GM18873 (cell line): ENCODE measurements around the gene TAF6L.
"Not testable (repeated sequence)": the region's sequence is repeated elsewhere in the genome, so short reads cannot be mapped to it uniquely, and the experiment has no call there.

Experiments used
- ATAC-seq: cut with Tn5 transposase; IDR thresholded peaks from one replicate; pipeline ENCODE4 v1.9.1; 2021; ENCODE audit warnings: mild to moderate bottlenecking, moderate library complexity, moderate number of reproducible peaks; ENCODE audit not compliant: unreplicated experiment, low FRiP score

Gene TAF6L

GRCh38 chr11:62804310-62805075 is 33.3 kb downstream of the TAF6L start:
- peak; percentile 9 for ATAC-seq

- peak; percentile 78 for ATAC-seq
These were observed 34.1 kb downstream of the TAF6L start, which contains the start of gene NXF1 for GRCh38 chr11:62805076-62805892. TSS of gene NXF1 (minus strand) at chr11:62805440. CDS start at chr11:62805356, 84 bp downstream.

- ATAC-seq = no peak
These were observed 34.8 kb downstream of the TAF6L start for GRCh38 chr11:62805961-62806441.

- no peak for ATAC-seq
These were observed 35.5 kb downstream of the TAF6L start for GRCh38 chr11:62806611-62807121.

DNA sequence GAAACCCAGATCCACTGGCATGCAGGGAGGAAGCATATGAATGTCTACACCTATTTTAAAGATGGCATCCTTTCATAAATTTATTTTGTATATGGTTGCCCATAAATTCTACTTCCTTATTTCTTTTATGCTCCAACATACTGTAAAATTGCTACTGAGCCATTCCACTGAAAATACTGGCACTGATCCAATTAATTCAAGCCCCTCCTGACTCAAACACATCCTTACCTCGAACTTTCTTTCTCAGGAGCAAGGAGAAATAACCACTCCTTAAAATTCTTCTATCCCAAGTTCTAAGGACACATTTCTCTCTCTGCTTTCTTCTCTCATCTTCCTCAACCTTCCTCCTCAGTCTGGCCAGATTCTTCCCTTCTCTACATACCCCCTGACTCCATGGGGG is 39.6 kb downstream of the TAF6L start:
- ATAC-seq = no peak

- ATAC-seq = no peak
These were observed 40.5 kb downstream of the TAF6L start for GRCh38 chr11:62811659-62812058.

DNA sequence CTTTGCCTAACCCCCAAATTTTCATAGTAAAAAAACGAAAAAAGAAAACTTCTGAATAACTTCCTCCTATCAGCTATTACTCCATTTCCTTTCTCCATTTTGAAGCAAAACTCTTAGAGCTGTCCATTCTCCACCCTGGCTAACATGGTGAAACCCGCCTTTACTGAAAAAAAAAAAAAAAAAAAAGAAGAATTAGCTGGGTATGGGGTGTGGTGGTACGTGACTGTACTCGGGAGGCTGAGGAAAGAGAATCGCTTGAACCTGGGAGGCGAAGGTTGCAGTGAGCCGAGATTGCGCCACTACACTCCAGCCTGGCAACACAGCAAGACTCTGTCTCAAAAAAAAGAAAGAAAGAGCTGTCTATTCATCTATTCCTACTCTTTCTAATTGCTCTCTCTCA is 45.4 kb downstream of the TAF6L start:
- no peak for ATAC-seq

GRCh38 chr11:62817129-62817528 is 45.9 kb downstream of the TAF6L start:
- no peak for ATAC-seq

DNA sequence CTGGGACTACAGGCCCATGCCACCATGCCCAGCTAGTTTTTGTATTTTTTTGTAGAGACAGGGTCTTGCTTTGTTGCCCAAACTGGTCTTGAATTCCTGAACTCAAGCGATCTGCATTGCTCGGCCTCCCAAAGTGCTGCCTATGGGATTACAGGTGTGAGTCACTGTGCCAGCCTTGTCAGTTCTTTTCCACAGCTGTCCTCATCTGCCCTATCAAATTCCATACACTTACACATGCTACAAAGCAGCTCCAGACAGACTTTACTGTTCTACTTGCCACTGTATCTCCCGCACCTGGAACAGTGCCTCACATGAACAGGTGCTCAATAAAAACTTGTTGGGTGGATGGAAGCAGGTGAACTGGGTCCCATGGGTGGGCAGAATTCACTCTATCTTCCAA is 52.5 kb downstream of the TAF6L start:
- ATAC-seq = no peak

GRCh38 chr11:62828130-62828529 is 56.9 kb downstream of the TAF6L start:
- not testable (repeated sequence) for ATAC-seq

DNA sequence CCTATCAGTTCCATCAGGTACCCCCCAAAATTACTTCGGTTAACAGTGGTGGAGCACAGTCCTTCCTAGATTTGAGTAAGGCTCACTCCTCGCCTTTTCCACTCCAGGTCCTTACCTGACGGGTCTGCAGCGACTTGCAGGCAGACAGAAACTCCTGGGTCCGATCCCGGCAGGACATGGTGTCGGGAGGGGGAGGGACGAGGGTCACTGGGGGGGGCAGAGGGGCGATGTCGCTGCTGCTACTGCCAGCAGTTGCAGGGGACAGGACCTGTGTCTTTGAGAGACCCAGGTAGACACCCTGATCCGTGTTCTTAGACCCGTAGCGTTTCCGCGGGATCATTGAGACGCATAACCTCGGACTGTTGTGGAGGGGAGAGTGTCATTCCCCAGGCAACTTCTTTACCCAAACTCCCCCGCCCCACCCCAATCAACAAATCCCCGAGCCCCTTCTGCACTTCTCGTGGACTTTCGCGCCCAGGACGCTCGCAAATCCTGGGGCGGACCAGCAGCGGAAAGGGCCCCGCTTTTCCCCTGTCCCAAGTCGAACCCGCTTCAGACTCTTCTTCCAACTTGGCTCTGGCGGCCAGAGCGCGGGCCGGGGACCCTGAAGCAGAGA is 59.8 kb downstream of the TAF6L start:
- no peak for ATAC-seq

DNA sequence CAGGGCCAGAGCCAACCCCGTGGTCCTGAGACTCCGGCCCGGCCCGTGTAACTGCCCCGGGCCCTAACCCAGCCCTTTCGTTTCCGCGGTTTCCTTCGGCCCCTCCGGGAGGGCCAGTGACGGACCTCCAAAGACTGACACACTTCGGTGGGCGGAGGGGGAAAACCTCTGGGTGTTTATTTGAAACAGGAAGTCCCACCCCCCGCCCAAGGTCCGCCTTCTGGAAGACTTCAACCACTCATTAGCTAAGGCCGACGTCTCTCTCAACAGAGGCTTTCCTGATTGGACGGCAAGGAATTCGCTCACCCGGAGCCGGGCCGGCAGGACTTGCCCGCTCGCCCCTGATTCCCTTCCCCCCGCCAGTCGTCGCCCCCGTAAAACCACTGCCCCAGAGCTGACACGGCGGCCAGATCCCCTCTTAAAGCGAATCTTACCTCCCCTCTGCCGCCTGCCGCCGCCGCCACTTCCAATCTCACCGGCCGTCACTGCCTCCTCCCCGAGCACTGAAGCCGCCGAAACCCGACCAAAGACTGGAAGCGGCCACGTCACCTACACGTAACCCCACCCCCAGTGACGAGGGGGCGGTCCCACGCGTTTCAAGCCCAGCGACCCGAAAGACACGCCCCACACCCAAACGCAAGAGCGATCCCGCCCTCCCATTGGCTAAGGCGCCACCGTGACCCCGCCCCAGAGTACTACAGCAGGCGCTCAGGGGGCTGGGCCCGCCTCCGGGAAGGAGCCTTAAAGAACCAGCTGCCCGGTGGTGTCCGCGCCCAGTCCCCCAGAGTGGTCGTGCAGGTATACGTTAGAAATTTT is 60.5 kb downstream of the TAF6L start, which contains the start of gene STX5:
TSS of gene STX5 (minus strand) at position 532 of the 816 bp plus-strand sequence. CDS start 808 bp downstream, outside the sequence.
- peak; percentile 67 for ATAC-seq

DNA sequence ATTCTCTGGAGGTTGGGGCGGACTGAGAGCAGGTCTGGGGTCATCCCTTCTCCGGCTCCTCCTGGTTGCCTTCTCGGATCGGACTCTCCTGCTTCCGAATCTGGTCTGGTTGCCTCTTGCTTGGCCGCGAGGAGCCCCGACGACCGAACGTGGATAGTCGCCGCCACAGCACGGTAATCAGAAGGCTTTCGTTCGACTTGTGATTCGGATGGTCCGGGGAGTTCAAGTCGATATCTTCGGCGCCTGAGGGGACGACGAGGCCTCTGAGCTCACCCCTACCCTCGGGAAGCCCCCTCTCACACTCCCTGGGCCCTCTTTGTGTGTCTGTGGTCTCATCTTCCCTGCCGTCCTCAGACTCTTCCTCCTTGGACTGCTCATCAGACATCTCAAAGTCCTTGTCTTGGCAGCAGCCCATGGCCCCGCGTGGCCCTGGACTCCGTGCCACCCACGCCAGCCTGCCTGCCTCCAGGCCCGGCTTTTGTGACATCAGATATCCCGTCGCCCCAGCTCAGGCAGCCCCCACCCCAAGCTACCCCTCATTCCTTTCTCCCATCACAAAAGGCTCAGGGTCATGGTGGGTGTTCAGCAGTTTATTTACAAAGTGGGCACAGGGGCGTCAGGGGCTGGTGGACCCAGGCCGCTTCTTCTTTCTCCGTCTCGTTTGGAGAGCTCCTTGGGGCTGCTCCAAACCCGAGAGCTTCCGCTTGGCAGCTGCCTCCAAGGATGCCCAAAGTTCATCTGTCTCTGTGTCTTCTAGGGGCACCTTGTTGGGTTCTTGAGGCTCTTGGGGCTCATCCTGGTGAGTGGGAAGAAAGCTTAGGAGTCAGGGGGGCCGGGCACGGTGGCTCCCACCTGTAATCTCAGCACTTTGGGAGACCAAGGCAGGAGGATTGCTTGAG is 61.4 kb downstream of the TAF6L start, which contains the start of gene TEX54:
TSS of gene TEX54 (minus strand) at position 506 of the 899 bp plus-strand sequence.
- peak; percentile 3 for ATAC-seq

- no peak for ATAC-seq
These were observed 64.1 kb downstream of the TAF6L start for GRCh38 chr11:62835336-62835735.
